ENCODE data around the gene SYT1.

- TF ChIP-seq CTCF (IDR thresholded peaks at IDR 0.05; ENCODE audit: insufficient read depth, low read length) = no peak
- TF ChIP-seq POLR2AphosphoS5 (IDR thresholded peaks at IDR 0.05; ENCODE audit: low read depth) = no peak
Observed at GRCh38 chr12:78968226-78968625, 103.7 kb downstream of the SYT1 start.
